ENCODE results near the gene C19orf33. TPM values are rescaled to one million over a fixed set of nuclear protein-coding genes. Genes with fewer than 3 reads are reported as not detected.
A peak's percentile ranks its signal among the peaks of the same experiment; 100 is the strongest.

Gene C19orf33
- total RNA-seq, 2 donors from 2014 or later = 2.9 to 13.2 TPM

DNA sequence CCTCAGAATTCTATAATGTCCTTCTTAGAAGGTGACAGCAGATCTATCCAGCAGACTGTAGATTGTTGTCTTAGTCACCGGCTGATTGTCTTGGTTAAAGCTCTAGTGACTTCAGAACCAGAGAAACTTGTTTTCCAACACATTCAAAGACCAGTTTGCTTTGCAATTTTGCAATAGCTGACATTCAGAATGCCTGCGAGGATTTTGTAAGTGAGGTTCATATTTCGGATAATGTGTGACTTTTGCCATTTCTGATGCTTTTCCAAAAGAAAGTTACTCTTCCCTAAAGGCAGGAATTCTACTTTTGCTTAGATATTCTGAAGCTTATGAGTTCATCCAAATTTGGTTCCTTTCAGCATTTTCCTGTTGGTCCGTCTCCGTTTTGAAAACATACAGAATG is 26.5 kb upstream of the C19orf33 start:
- DNase-seq = no peak
- Histone ChIP-seq H3K4me3 (ENCODE audit: low read length) (no peak overlapping the region), H3K36me3 (ENCODE audit: control insufficient read depth, insufficient read depth, low read length) (peaks cover 43% of the 10 kb centered on the region), H3K27ac (ENCODE audit: low read depth, low read length) (no peak overlapping the region), H3K9me3 (ENCODE audit: control insufficient read depth, low read length) (no peaks in the 10 kb centered on the region), H3K9ac (ENCODE audit: extremely low read depth, low read length, poor library complexity, severe bottlenecking) (no peak overlapping the region), H3K4me1 (ENCODE audit: control insufficient read depth, insufficient read depth, low read length) (peaks cover 3% of the 10 kb centered on the region), H3K27me3 (ENCODE audit: control insufficient read depth, insufficient read depth, low read length, poor library complexity, severe bottlenecking) (no peaks in the 10 kb centered on the region)
- Mint-ChIP-seq H3K27me3 (ENCODE audit: insufficient read depth) (no peaks in the 10 kb centered on the region), H3K27ac (peak overlapping the region; percentile 84), H3K4me3 (no peak overlapping the region), H3K9me3 (no peaks in the 10 kb centered on the region), H3K36me3 (ENCODE audit: low read depth) (peaks cover 39% of the 10 kb centered on the region), H3K4me1 (peaks cover 36% of the 10 kb centered on the region)
- no peak for TF ChIP-seq CTCF (conservative IDR thresholded peaks at IDR 0.05)
- 95 to 98% methylated on average over 5 of the region's 5 CpGs for WGBS, 2 experiments (ENCODE audit: insufficient coverage in 1 of 2, insufficient read length in 1 of 2)

DNA sequence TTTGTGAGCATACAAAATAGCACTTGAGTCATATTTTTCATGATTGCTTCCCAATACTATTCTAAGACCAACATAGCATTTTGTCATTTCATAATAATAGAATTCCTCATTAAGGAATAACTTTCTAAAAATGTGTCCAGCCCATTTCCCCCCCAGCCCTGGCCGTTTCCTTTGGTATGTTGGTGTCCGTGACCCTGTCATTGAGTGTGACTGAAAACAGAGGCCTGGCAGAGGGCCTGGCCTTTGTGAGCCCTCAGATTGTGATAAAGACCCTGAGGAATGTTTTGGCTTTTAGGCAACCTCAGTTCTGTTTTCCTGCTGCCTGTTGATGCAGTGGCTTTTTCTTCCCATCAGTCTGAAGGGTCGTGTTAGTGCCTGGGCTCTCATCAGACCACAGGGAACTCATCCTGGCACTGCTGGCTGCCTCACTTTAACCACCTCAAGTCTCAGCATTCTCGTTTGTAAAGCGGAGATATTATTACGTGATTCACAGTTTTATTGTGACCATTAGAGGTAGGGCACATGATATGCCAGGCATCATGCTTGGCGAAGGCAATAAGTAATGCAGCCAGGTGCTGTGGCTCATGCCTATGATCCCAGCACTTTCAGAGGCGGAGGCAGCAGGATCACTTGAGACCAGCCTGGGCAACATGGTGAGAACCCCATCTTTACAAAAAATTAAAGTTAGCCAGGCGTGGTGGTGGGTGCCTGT is 25.9 kb upstream of the C19orf33 start:
- WGBS, 2 experiments (ENCODE audit: insufficient coverage in 1 of 2, insufficient read length in 1 of 2) = 77 to 87% methylated on average over 8 to 9 of the region's 9 CpGs

DNA sequence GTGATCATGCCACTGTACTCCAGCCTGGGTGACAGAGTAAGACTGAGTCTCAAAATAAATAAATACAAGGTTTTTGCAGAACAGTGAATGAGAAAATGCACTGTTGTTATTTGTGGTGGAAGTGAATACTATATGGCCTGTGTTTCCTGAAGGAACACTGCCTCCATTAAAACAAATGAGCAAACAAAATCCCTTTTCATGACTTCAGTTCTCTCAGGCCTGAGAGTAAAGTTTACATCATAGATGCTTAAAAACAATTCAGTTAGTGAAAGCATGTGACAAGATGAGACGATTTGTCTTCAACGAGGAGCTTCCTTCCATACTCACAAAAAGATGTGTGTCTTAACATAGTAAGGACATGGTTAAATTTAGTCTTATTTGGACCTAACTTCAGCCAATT is 25.3 kb upstream of the C19orf33 start:
- peaks cover 44% of the 10 kb centered on the region for H3K36me3 Mint-ChIP-seq (ENCODE audit: low read depth)

More for the DNA sequence above, 25.9 kb upstream of the C19orf33 start:
- DNase-seq = no peak
- Histone ChIP-seq H3K27ac (ENCODE audit: low read depth, low read length) (peak overlapping the region; percentile 7), H3K9me3 (ENCODE audit: control insufficient read depth, low read length) (no peaks in the 10 kb centered on the region), H3K4me3 (ENCODE audit: low read length) (no peak overlapping the region), H3K4me1 (ENCODE audit: control insufficient read depth, insufficient read depth, low read length) (peaks cover 2% of the 10 kb centered on the region), H3K27me3 (ENCODE audit: control insufficient read depth, insufficient read depth, low read length, poor library complexity, severe bottlenecking) (no peaks in the 10 kb centered on the region), H3K9ac (ENCODE audit: extremely low read depth, low read length, poor library complexity, severe bottlenecking) (no peak overlapping the region), H3K36me3 (ENCODE audit: control insufficient read depth, insufficient read depth, low read length) (peaks cover 44% of the 10 kb centered on the region)
- no peak for TF ChIP-seq CTCF (conservative IDR thresholded peaks at IDR 0.05)
- peak overlapping the region; percentile 84 for H3K27ac Mint-ChIP-seq
- H3K4me1 Mint-ChIP-seq = peaks cover 36% of the 10 kb centered on the region
- H3K9me3 Mint-ChIP-seq = no peaks in the 10 kb centered on the region
- H3K27me3 Mint-ChIP-seq (ENCODE audit: insufficient read depth) = no peaks in the 10 kb centered on the region
- peaks cover 39% of the 10 kb centered on the region for H3K36me3 Mint-ChIP-seq (ENCODE audit: low read depth)
- H3K4me3 Mint-ChIP-seq = no peak overlapping the region

More for the DNA sequence above, 25.3 kb upstream of the C19orf33 start:
- no peaks in the 10 kb centered on the region for H3K9me3 ChIP-seq (ENCODE audit: control insufficient read depth, low read length)
- H3K9ac ChIP-seq (ENCODE audit: extremely low read depth, low read length, poor library complexity, severe bottlenecking) = no peak overlapping the region
- H3K27ac ChIP-seq (ENCODE audit: low read depth, low read length) = no peak overlapping the region
- no peak for TF ChIP-seq CTCF (conservative IDR thresholded peaks at IDR 0.05)
- no peaks in the 10 kb centered on the region for H3K4me1 ChIP-seq (ENCODE audit: control insufficient read depth, insufficient read depth, low read length)
- no peaks in the 10 kb centered on the region for H3K27me3 ChIP-seq (ENCODE audit: control insufficient read depth, insufficient read depth, low read length, poor library complexity, severe bottlenecking)
- DNase-seq = no peak
- peaks cover 49% of the 10 kb centered on the region for H3K36me3 ChIP-seq (ENCODE audit: control insufficient read depth, insufficient read depth, low read length)
- WGBS, 2 experiments (ENCODE audit: insufficient coverage in 1 of 2, insufficient read length in 1 of 2) = 94% methylated on average over 2 of the region's 2 CpGs; no CpG with 5 or more reads in 1 of the 2 experiments
- Mint-ChIP-seq H3K4me1 (peaks cover 30% of the 10 kb centered on the region), H3K9me3 (no peaks in the 10 kb centered on the region), H3K27ac (peak overlapping the region; percentile 84), H3K4me3 (no peak overlapping the region), H3K27me3 (ENCODE audit: insufficient read depth) (no peaks in the 10 kb centered on the region)
- H3K4me3 ChIP-seq (ENCODE audit: low read length) = no peak overlapping the region
